ENCODE measurements around the gene TMC1.

The TMC1 gene

DNA sequence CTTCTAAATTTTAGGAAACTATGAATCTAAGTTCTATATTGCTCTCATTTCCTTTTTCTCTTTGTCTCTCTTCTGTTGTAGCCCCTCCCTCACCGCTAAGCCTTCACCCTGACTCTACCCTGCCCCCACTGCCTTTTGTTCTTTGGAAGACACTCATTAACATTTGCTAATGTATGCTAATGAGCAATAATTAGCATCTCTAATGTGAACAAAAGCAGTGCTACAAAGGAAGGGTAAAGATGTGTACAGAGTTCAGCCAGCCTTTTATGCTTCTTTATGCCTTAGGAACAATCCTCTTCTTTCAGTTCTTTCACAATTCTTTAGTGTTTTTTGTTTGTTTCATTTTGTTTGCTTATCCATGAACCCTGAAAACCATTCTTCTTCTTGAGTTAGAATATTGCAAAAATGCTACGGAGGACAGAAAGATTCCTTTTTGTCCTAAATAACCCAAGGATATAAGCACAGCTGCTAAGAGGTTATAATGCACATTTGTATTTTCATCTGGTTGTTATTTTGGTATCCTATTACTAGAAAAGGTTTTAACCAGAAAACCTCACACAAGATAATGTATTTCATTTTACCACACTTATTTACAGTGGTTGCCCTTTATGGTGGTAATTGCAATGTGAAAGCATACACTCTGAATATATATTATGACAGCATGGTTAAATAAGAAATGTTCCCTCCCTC, 159.3 kb downstream of the TMC1 start:
- H3K36me3 ChIP-seq, result no peaks in the 10 kb centered on the region
- no peak for DNase-seq
- no peaks in the 10 kb centered on the region for H3K27me3 ChIP-seq (ENCODE audit: insufficient read depth, low read depth, severe bottlenecking)
- H3K4me3 ChIP-seq (ENCODE audit: low read depth, low read length), result no peak overlapping the region
- no peak overlapping the region for H3K27ac ChIP-seq
- TF ChIP-seq CTCF (IDR thresholded peaks at IDR 0.05; ENCODE audit: low read depth, low read length), result no peak
- H3K9me3 ChIP-seq (ENCODE audit: severe bottlenecking), result no peaks in the 10 kb centered on the region

DNA sequence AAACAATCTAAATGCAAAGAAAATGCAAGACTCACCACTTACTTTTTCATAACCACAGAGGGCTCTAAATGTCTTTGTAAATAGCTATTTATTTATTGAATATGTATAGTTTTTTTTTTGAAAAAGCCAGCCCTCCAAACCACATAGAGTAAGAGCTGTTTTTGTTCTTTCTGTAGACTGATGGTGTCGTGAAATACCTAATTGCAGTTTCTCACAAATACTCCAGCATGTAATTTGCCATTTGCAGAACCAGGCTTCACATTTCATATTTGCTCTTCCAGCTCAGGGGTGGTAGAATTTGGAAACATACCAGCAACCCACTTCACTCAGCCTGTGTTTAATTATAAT, 159.8 kb downstream of the TMC1 start:
- TF ChIP-seq CTCF (IDR thresholded peaks at IDR 0.05; ENCODE audit: low read depth, low read length), result no peak
- H3K36me3 ChIP-seq, result no peaks in the 10 kb centered on the region
- H3K27ac ChIP-seq, result no peak overlapping the region
- DNase-seq, result no peak
- no peak overlapping the region for H3K4me3 ChIP-seq (ENCODE audit: low read depth, low read length)
- H3K27me3 ChIP-seq (ENCODE audit: insufficient read depth, low read depth, severe bottlenecking), result no peaks in the 10 kb centered on the region
- H3K9me3 ChIP-seq (ENCODE audit: severe bottlenecking), result no peaks in the 10 kb centered on the region

GRCh38 chr9:72684615-72685014, 163.2 kb downstream of the TMC1 start:
- Histone ChIP-seq H3K27me3 (ENCODE audit: insufficient read depth, low read depth, severe bottlenecking) (no peaks in the 10 kb centered on the region), H3K36me3 (no peaks in the 10 kb centered on the region), H3K4me3 (ENCODE audit: low read depth, low read length) (no peak overlapping the region), H3K9me3 (ENCODE audit: severe bottlenecking) (no peaks in the 10 kb centered on the region), H3K27ac (no peak overlapping the region)
- no peak for DNase-seq
- TF ChIP-seq CTCF (IDR thresholded peaks at IDR 0.05; ENCODE audit: low read depth, low read length), result no peak

DNA sequence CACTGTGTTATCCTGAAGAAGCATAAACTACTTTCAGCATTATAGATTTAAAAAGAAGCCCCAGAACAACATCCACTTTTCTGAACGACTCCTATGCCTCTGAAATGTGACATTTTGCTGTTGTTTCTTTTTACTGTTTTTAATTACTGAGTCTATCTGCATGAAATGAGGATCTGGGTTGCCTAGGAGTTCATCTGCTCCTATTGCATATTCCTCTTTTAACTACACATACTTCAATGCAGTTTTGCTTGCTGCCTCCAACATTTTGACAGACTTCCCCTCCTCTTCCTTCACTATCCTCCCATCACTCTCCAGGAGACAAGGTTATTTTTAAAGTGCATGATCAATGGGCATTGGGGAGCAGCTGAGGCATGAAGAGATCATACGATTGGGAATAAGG, 164.5 kb downstream of the TMC1 start:
- no peak for DNase-seq
- Histone ChIP-seq H3K9me3 (ENCODE audit: severe bottlenecking) (no peaks in the 10 kb centered on the region), H3K27ac (no peak overlapping the region), H3K4me3 (ENCODE audit: low read depth, low read length) (no peak overlapping the region), H3K36me3 (no peaks in the 10 kb centered on the region), H3K27me3 (ENCODE audit: insufficient read depth, low read depth, severe bottlenecking) (no peaks in the 10 kb centered on the region)
- no peak for TF ChIP-seq CTCF (IDR thresholded peaks at IDR 0.05; ENCODE audit: low read depth, low read length)

DNA sequence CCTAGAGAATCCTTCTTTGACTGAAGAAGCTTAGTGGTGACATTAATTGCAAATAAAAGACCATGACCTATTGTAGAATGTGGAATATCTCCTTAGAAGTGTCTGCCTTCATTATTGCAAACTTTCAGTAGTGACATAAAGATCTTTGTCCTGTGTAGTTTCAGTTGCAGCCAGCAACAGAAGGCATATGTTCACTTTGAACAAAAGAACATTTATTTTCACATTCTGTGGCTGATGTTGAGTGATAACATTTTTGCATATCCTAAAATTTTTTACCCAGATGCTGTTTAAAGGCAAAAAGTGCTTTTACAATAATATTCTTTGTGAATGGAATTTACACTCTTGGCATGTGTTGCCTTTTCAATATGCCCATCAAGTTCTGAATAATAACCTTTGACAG, 165.9 kb downstream of the TMC1 start:
- H3K9me3 ChIP-seq (ENCODE audit: severe bottlenecking), result no peaks in the 10 kb centered on the region
- no peak for DNase-seq
- H3K4me3 ChIP-seq (ENCODE audit: low read depth, low read length), result no peak overlapping the region
- H3K36me3 ChIP-seq, result no peaks in the 10 kb centered on the region
- no peak overlapping the region for H3K27ac ChIP-seq
- H3K27me3 ChIP-seq (ENCODE audit: insufficient read depth, low read depth, severe bottlenecking), result no peaks in the 10 kb centered on the region
- no peak for TF ChIP-seq CTCF (IDR thresholded peaks at IDR 0.05; ENCODE audit: low read depth, low read length)

DNA sequence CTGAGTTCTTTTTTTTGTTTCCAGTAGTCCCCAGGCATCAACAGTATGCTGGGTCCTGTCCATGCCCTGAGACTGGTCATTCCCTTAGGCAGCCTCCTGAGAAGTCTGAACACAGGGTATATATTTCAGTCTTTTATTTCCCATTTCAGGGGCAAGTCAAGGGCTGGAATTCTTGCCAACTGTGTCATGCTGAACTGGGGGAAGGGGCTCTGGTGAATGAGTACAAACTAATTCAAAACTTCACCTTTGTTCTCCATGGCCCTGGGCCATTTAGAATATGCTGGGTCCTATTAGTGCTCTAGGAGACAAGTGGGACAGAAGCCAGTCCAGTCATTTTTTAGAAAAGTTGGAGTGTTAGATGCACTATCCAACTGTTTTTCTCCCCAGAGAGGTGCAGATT, 170.3 kb downstream of the TMC1 start:
- Histone ChIP-seq H3K27me3 (ENCODE audit: insufficient read depth, low read depth, severe bottlenecking) (no peaks in the 10 kb centered on the region), H3K27ac (no peak overlapping the region), H3K36me3 (no peaks in the 10 kb centered on the region), H3K9me3 (ENCODE audit: severe bottlenecking) (no peaks in the 10 kb centered on the region), H3K4me3 (ENCODE audit: low read depth, low read length) (no peak overlapping the region)
- no peak for DNase-seq
- TF ChIP-seq CTCF (IDR thresholded peaks at IDR 0.05; ENCODE audit: low read depth, low read length), result no peak

Measured in WERI-Rb-1 (cell line).